Suppressor macrophage treated with lipopolysaccharide for 4 hours (primary cell): Measurements from ENCODE around the gene EMD.
"Not testable (repeated sequence)": the region's sequence is repeated elsewhere in the genome, so short reads cannot be mapped to it uniquely, and the experiment has no call there.

ENCODE experiments used
- DNase-seq: peaks from one replicate; pipeline ENCODE4 v3.0.0-alpha.2; 2020

EMD gene

GRCh38 chrX:154372612-154373022 lies 6.5 kb upstream of the EMD start:
- DNase-seq, result no peak

GRCh38 chrX:154373340-154374306 lies 5.5 kb upstream of the EMD start:
- peak; percentile 64 for DNase-seq

GRCh38 chrX:154374313-154375155 lies 4.6 kb upstream of the EMD start, which contains the start of gene FLNA:
Gene FLNA, minus strand, starts transcription at chrX:154374634. Its CDS starts 3,389 bp downstream, at chrX:154371245.
- peak; percentile 34 for DNase-seq

- no peak for DNase-seq
These were observed 4.0 kb upstream of the EMD start for GRCh38 chrX:154375156-154375504.

GRCh38 chrX:154376774-154377173 lies 2.3 kb upstream of the EMD start:
- no peak for DNase-seq

GRCh38 chrX:154378059-154378798 lies 866 bp upstream of the EMD start:
- DNase-seq, result peak; percentile 21

- DNase-seq, result no peak
These were observed 465 bp downstream of the EMD start for GRCh38 chrX:154379569-154379951.

GRCh38 chrX:154380153-154380552 lies 1.1 kb downstream of the EMD start:
- DNase-seq, result no peak

- no peak for DNase-seq
These were observed 1.7 kb downstream of the EMD start for GRCh38 chrX:154380787-154381186.

GRCh38 chrX:154381271-154381670 lies 2.2 kb downstream of the EMD start:
- no peak for DNase-seq

- DNase-seq, result no peak
These were observed 3.5 kb downstream of the EMD start for GRCh38 chrX:154382483-154383069.

- no peak for DNase-seq
These were observed 4.5 kb downstream of the EMD start for GRCh38 chrX:154383359-154384283.

GRCh38 chrX:154384284-154384892 lies 5.3 kb downstream of the EMD start:
- DNase-seq, result no peak

- not testable (repeated sequence) for DNase-seq
These were observed 9.0 kb downstream of the EMD start for GRCh38 chrX:154388094-154388493.

GRCh38 chrX:154388649-154389048 lies 9.6 kb downstream of the EMD start:
- not testable (repeated sequence) for DNase-seq

- not testable (repeated sequence) for DNase-seq
These were observed 11.0 kb downstream of the EMD start for GRCh38 chrX:154389812-154390747.

GRCh38 chrX:154396363-154396762 lies 17.3 kb downstream of the EMD start:
- not testable (repeated sequence) for DNase-seq

GRCh38 chrX:154396973-154397887 lies 18.1 kb downstream of the EMD start:
- peak; percentile 77 for DNase-seq
